Natural killer cell (primary cell): ENCODE data around the gene MOB1A. TPM values are rescaled to one million over a fixed set of nuclear protein-coding genes. Genes with fewer than 3 reads are reported as not detected.

ENCODE experiments used
- ATAC-seq, 3 donors: fragments of 150-1000 bp in 2 of 3; fragments of 200-7000 bp in 1 of 3; cut with Tn5 transposase; 1 replicate in 1 of 3; 2 replicates in 2 of 3; pipeline ENCODE4 v1.10.0; 2021; ENCODE audit warnings: mild to moderate bottlenecking in 2 of 3, moderate library complexity in 2 of 3
- DNase-seq, 2 donors: peaks; one replicate each; pipeline versions ENCODE4 v3.0.0 to v3.0.0-alpha.2; 2013 to 2021; ENCODE audit warnings: mixed read lengths in 1 of 2
- H3K27ac ChIP-seq: one replicate; pipeline ENCODE4 v1.5.1; 2013; ENCODE audit warnings: mild to moderate bottlenecking, low read length
- H3K27me3 ChIP-seq: one replicate; pipeline ENCODE4 v1.6.1; 2013; ENCODE audit warnings: low read length; ENCODE audit not compliant: control insufficient read depth, insufficient read depth
- H3K36me3 ChIP-seq: one replicate; pipeline ENCODE4 v1.6.1; 2013; ENCODE audit warnings: low read length; ENCODE audit not compliant: control insufficient read depth, insufficient read depth
- H3K4me1 ChIP-seq: one replicate; pipeline ENCODE4 v1.6.1; 2013; ENCODE audit warnings: low read length; ENCODE audit not compliant: control insufficient read depth, insufficient read depth
- H3K4me3 ChIP-seq: one replicate; pipeline ENCODE4 v1.5.1; 2013; ENCODE audit warnings: low read length
- H3K9me3 ChIP-seq: one replicate; pipeline ENCODE4 v1.6.1; 2013; ENCODE audit warnings: low read length; ENCODE audit not compliant: control insufficient read depth, insufficient read depth
- H3K27ac Mint-ChIP-seq, 2 donors: one replicate each; pipeline ENCODE4 v1.8.0; 2022; ENCODE audit warnings: mild to moderate bottlenecking in 2 of 2, mixed read lengths in 2 of 2, moderate library complexity in 1 of 2
- H3K27me3 Mint-ChIP-seq, 2 donors: one replicate each; pipeline ENCODE4 v1.8.0; 2022; ENCODE audit warnings: low read depth in 2 of 2, mixed read lengths in 2 of 2
- H3K36me3 Mint-ChIP-seq: one replicate; pipeline ENCODE4 v1.8.0; 2022; ENCODE audit warnings: mixed read lengths
- H3K4me1 Mint-ChIP-seq, 2 donors: one replicate each; pipeline ENCODE4 v1.8.0; 2022; ENCODE audit warnings: mixed read lengths in 2 of 2
- H3K4me3 Mint-ChIP-seq: one replicate; pipeline ENCODE4 v1.8.0; 2022; ENCODE audit warnings: mild to moderate bottlenecking, moderate library complexity, mixed read lengths
- H3K9me3 Mint-ChIP-seq, 2 donors: one replicate each; pipeline ENCODE4 v1.8.0; 2022; ENCODE audit warnings: mixed read lengths in 2 of 2
- WGBS: methylation state at CpG from one replicate; pipeline ENCODE4 v1.1.7; 2013; ENCODE audit warnings: missing lambda C conversion rate; ENCODE audit not compliant: insufficient coverage; 5-methylcytosine and 5-hydroxymethylcytosine counted together
- intact Hi-C: fragments of 100-400 bp; cut with micrococcal nuclease; formaldehyde crosslinking; loops from one replicate; pipeline ENCODE4 v1.14.2; 2022
- total RNA-seq, 4 donors: library from RNA; stranded (reverse); fragments of 120-200 nt in 1 of 4; gene quantifications; one replicate each; pipeline versions ENCODE4 v1.2.3 to v1.2.4, GENCODE V29; 2013 to 2022
- TF ChIP-seq, protein P1 (sequence below): fragments of 200-600 bp; IDR thresholded peaks from one replicate; pipeline ENCODE4 v1.8.0; 2022; ENCODE audit warnings: antibody characterized with exemption

Gene MOB1A
- 100 to 1,000 TPM; 211 to 239 (median 222) TPM for total RNA-seq
- 221 TPM for total RNA-seq (2013)

DNA sequence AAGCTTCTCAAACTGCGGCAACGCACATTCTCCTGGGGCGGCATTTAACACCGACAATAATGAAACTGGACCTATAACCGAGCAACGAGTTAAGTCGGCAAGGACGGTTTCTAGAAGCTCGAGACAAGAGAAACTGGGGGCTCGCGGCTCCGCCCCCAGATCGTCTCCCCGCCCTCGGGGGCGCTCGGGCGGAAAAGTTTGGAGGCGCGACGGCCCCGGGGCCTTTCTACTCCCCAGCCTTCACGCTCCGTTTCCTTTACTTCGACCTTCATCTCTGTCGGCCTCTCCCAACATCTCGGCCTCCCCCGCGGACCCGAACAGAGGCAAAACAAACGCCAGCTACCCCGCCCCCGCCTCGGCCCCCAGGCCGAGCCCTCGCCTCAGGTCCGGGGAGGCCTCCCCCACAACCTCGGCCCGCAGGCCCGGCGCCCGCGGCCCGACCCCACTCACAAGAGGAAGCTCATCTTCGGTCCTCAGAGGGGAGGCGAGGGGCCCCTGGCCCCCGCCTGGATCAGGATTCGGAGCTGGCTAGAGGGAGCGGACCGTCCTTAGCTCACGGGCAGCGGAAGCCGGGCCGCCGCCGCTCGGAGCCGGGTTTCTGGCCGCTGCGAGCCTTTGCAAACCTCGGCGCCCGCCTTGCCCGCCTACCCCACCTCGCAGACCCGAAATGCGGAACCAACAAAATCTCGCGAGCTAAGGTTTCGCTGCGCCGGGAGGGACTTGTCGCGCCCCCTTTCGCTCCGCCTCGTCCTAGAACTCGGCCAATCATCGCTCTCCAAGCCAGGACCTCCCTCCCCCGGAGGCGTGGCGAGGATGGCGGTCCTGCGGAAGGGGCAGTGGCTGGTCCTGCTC lies at the start of gene MOB1A:
TSS of gene MOB1A (minus strand) at position 669 of the 852 bp plus-strand sequence. CDS start at position 464, 205 bp downstream.
- Histone ChIP-seq H3K27ac (peak within 1 kb of the TSS; percentile 94), H3K4me1 (peaks cover 39% of the 10 kb centered on the region), H3K27me3 (no peaks in the 10 kb centered on the region), H3K36me3 (peaks cover 6% of the 10 kb centered on the region), H3K9me3 (no peaks in the 10 kb centered on the region), H3K4me3 (peak within 1 kb of the TSS; percentile 85)
- H3K9me3 Mint-ChIP-seq: no peaks in the 10 kb centered on the region
- H3K4me3 Mint-ChIP-seq: peak within 1 kb of the TSS; percentile 89
- DNase-seq (peak; percentile 99), ATAC-seq (peak; percentile 90 to 97 (median 92))
- no peaks in the 10 kb centered on the region for H3K27me3 Mint-ChIP-seq
- under 1% methylated on average over 84 of the region's 84 CpGs for WGBS
- H3K27ac Mint-ChIP-seq: peak within 1 kb of the TSS; percentile 91 to 93
- intact Hi-C loops: loop anchor here (1.0 to 10.0 kb wide), 2 partner anchors 20 to 54 kb away; partner anchors contain the start of gene MTHFD2
- H3K36me3 Mint-ChIP-seq: no peaks in the 10 kb centered on the region
- H3K4me1 Mint-ChIP-seq: peaks cover 36 to 41% of the 10 kb centered on the region in 2 donors
- TF ChIP-seq, protein P1, sequence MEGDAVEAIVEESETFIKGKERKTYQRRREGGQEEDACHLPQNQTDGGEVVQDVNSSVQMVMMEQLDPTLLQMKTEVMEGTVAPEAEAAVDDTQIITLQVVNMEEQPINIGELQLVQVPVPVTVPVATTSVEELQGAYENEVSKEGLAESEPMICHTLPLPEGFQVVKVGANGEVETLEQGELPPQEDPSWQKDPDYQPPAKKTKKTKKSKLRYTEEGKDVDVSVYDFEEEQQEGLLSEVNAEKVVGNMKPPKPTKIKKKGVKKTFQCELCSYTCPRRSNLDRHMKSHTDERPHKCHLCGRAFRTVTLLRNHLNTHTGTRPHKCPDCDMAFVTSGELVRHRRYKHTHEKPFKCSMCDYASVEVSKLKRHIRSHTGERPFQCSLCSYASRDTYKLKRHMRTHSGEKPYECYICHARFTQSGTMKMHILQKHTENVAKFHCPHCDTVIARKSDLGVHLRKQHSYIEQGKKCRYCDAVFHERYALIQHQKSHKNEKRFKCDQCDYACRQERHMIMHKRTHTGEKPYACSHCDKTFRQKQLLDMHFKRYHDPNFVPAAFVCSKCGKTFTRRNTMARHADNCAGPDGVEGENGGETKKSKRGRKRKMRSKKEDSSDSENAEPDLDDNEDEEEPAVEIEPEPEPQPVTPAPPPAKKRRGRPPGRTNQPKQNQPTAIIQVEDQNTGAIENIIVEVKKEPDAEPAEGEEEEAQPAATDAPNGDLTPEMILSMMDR: no peak

DNA sequence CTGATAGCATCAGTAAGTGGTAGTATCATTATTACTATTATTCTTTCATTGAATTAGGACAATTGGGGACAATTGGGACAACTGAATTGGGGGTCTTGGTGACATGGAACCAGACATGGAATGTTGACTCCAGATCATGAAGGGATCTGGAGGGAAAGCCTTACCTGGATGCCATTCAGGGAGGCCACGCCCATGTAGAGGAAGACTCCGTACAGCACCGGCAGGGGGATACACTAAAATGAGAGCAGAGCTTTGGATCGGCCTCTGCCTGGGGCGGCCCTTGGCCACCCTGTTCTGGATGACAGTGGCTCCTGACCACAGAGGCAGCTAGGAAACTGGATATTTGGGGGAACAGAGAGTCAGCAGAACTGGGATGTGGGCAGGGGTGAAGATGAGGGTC lies 49.0 kb upstream of the MOB1A start:
- H3K36me3 ChIP-seq: no peaks in the 10 kb centered on the region
- Mint-ChIP-seq H3K4me1 (no peaks in the 10 kb centered on the region), H3K9me3 (no peaks in the 10 kb centered on the region), H3K4me3 (no peak overlapping the region), H3K36me3 (no peaks in the 10 kb centered on the region), H3K27ac (no peak overlapping the region), H3K27me3 (no peaks in the 10 kb centered on the region)
- no peak for ATAC-seq
- intact Hi-C loops: no loop called here
- no peaks in the 10 kb centered on the region for H3K9me3 ChIP-seq
- no peaks in the 10 kb centered on the region for H3K27me3 ChIP-seq
- 97% methylated on average over 5 of the region's 5 CpGs for WGBS
- no peak overlapping the region for H3K4me3 ChIP-seq
- no peaks in the 10 kb centered on the region for H3K4me1 ChIP-seq
- TF ChIP-seq, protein P1: no peak
- no peak overlapping the region for H3K27ac ChIP-seq
- DNase-seq: no peak

DNA sequence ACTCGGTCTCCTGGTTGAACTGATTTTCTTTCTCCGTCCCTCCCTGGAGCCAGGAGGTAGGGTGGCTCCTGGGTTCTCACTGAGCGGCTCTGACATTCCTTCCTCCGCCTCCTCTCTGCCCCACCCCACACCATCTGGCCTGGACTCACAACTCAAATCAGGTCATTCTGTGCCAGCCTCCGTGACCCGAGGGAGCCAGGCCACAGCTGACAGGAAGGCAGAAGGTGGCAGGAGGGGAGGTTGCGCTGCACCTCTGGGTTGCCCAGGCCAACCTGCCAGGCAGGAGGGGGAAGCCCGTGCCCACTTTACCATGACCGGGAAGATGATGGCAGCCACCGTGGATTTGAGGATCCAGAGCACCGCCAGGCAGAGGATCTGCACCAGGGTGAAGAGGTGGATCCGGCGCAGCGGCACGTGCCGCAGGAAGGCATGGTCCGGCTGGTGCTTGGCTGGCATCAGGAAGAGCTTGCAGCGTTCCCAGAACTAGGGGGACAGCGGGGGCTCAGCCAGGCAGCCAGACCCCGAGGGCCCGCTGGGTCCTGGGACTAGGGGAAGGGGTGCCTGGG lies 48.1 kb upstream of the MOB1A start:
- Histone ChIP-seq H3K36me3 (no peaks in the 10 kb centered on the region), H3K27me3 (no peaks in the 10 kb centered on the region), H3K9me3 (no peaks in the 10 kb centered on the region), H3K27ac (no peak overlapping the region), H3K4me1 (no peaks in the 10 kb centered on the region), H3K4me3 (no peak overlapping the region)
- intact Hi-C loops: no loop called here
- Mint-ChIP-seq H3K4me3 (no peak overlapping the region), H3K9me3 (no peaks in the 10 kb centered on the region), H3K27me3 (no peaks in the 10 kb centered on the region), H3K27ac (no peak overlapping the region), H3K36me3 (no peaks in the 10 kb centered on the region), H3K4me1 (no peaks in the 10 kb centered on the region)
- no peak for DNase-seq
- ATAC-seq: no peak
- 96% methylated on average over 21 of the region's 21 CpGs for WGBS
- TF ChIP-seq, protein P1: no peak
